Fibroblast of pulmonary artery (primary cell): ENCODE measurements around the gene HES1.

Source experiments
- DNase-seq: peaks from one replicate; pipeline ENCODE4 v3.0.0-alpha.2; 2010; ENCODE audit warnings: low read depth
- H3K4me3 ChIP-seq: replicated peaks from 2 replicates; pipeline ENCODE4 v1.5.1; 2011; ENCODE audit warnings: low read depth, mild to moderate bottlenecking, control low read depth, low read length, moderate library complexity
- TF ChIP-seq, protein P1 (sequence below): IDR thresholded peaks from 2 replicates; pipeline ENCODE4 v1.5.1; 2011; ENCODE audit warnings: mild to moderate bottlenecking, control low read depth, low read length, inconsistent platforms; ENCODE audit errors: missing control alignments

HES1 gene

GRCh38 chr3:194098081-194098842, 37.7 kb upstream of the HES1 start:
- TF ChIP-seq, protein P1, sequence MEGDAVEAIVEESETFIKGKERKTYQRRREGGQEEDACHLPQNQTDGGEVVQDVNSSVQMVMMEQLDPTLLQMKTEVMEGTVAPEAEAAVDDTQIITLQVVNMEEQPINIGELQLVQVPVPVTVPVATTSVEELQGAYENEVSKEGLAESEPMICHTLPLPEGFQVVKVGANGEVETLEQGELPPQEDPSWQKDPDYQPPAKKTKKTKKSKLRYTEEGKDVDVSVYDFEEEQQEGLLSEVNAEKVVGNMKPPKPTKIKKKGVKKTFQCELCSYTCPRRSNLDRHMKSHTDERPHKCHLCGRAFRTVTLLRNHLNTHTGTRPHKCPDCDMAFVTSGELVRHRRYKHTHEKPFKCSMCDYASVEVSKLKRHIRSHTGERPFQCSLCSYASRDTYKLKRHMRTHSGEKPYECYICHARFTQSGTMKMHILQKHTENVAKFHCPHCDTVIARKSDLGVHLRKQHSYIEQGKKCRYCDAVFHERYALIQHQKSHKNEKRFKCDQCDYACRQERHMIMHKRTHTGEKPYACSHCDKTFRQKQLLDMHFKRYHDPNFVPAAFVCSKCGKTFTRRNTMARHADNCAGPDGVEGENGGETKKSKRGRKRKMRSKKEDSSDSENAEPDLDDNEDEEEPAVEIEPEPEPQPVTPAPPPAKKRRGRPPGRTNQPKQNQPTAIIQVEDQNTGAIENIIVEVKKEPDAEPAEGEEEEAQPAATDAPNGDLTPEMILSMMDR, result no peak
- DNase-seq, result peak; percentile 25
- H3K4me3 ChIP-seq, result no peak overlapping the region

- no peak for DNase-seq
- TF ChIP-seq, protein P1, result no peak
Observed at GRCh38 chr3:194098843-194099183, 37.1 kb upstream of the HES1 start.

GRCh38 chr3:194099215-194099614, 36.7 kb upstream of the HES1 start:
- H3K4me3 ChIP-seq, result no peak overlapping the region
- TF ChIP-seq, protein P1, result no peak
- DNase-seq, result no peak

More at GRCh38 chr3:194098843-194099183, 37.1 kb upstream of the HES1 start:
- no peak overlapping the region for H3K4me3 ChIP-seq

- no peak overlapping the region for H3K4me3 ChIP-seq
- no peak for DNase-seq
- TF ChIP-seq, protein P1, result no peak
Observed at GRCh38 chr3:194100856-194101390, 35.0 kb upstream of the HES1 start.

- TF ChIP-seq, protein P1, result no peak
- no peak overlapping the region for H3K4me3 ChIP-seq
- DNase-seq, result no peak
Observed at GRCh38 chr3:194101592-194102432, 34.1 kb upstream of the HES1 start.

GRCh38 chr3:194102436-194102835, 33.5 kb upstream of the HES1 start:
- no peak overlapping the region for H3K4me3 ChIP-seq
- TF ChIP-seq, protein P1, result no peak
- no peak for DNase-seq
